Natural killer cell (primary cell): Measurements from ENCODE around the gene PSMB11. TPM values are rescaled to one million over a fixed set of nuclear protein-coding genes. Genes with fewer than 3 reads are reported as not detected.

Source experiments
- ATAC-seq, 3 donors: fragments of 150-1000 bp in 2 of 3; fragments of 200-7000 bp in 1 of 3; cut with Tn5 transposase; 1 replicate in 1 of 3; 2 replicates in 2 of 3; pipeline ENCODE4 v1.10.0; 2021; ENCODE audit warnings: mild to moderate bottlenecking in 2 of 3, moderate library complexity in 2 of 3
- DNase-seq, 2 donors: peaks; one replicate each; pipeline versions ENCODE4 v3.0.0 to v3.0.0-alpha.2; 2013 to 2021; ENCODE audit warnings: mixed read lengths in 1 of 2
- H3K27ac ChIP-seq: one replicate; pipeline ENCODE4 v1.5.1; 2013; ENCODE audit warnings: mild to moderate bottlenecking, low read length
- H3K27me3 ChIP-seq: one replicate; pipeline ENCODE4 v1.6.1; 2013; ENCODE audit warnings: low read length; ENCODE audit not compliant: control insufficient read depth, insufficient read depth
- H3K36me3 ChIP-seq: one replicate; pipeline ENCODE4 v1.6.1; 2013; ENCODE audit warnings: low read length; ENCODE audit not compliant: control insufficient read depth, insufficient read depth
- H3K4me1 ChIP-seq: one replicate; pipeline ENCODE4 v1.6.1; 2013; ENCODE audit warnings: low read length; ENCODE audit not compliant: control insufficient read depth, insufficient read depth
- H3K4me3 ChIP-seq: one replicate; pipeline ENCODE4 v1.5.1; 2013; ENCODE audit warnings: low read length
- H3K9me3 ChIP-seq: one replicate; pipeline ENCODE4 v1.6.1; 2013; ENCODE audit warnings: low read length; ENCODE audit not compliant: control insufficient read depth, insufficient read depth
- H3K27ac Mint-ChIP-seq, 2 donors: one replicate each; pipeline ENCODE4 v1.8.0; 2022; ENCODE audit warnings: mild to moderate bottlenecking in 2 of 2, mixed read lengths in 2 of 2, moderate library complexity in 1 of 2
- H3K27me3 Mint-ChIP-seq, 2 donors: one replicate each; pipeline ENCODE4 v1.8.0; 2022; ENCODE audit warnings: low read depth in 2 of 2, mixed read lengths in 2 of 2
- H3K36me3 Mint-ChIP-seq: one replicate; pipeline ENCODE4 v1.8.0; 2022; ENCODE audit warnings: mixed read lengths
- H3K4me1 Mint-ChIP-seq, 2 donors: one replicate each; pipeline ENCODE4 v1.8.0; 2022; ENCODE audit warnings: mixed read lengths in 2 of 2
- H3K4me3 Mint-ChIP-seq: one replicate; pipeline ENCODE4 v1.8.0; 2022; ENCODE audit warnings: mild to moderate bottlenecking, moderate library complexity, mixed read lengths
- H3K9me3 Mint-ChIP-seq, 2 donors: one replicate each; pipeline ENCODE4 v1.8.0; 2022; ENCODE audit warnings: mixed read lengths in 2 of 2
- CTCF ChIP-seq: fragments of 200-600 bp; IDR thresholded peaks from one replicate; pipeline ENCODE4 v1.8.0; 2022; ENCODE audit warnings: antibody characterized with exemption
- WGBS: methylation state at CpG from one replicate; pipeline ENCODE4 v1.1.7; 2013; ENCODE audit warnings: missing lambda C conversion rate; ENCODE audit not compliant: insufficient coverage; 5-methylcytosine and 5-hydroxymethylcytosine counted together
- intact Hi-C: fragments of 100-400 bp; cut with micrococcal nuclease; formaldehyde crosslinking; loops from one replicate; pipeline ENCODE4 v1.14.2; 2022
- total RNA-seq, 4 donors: library from RNA; stranded (reverse); fragments of 120-200 nt in 1 of 4; gene quantifications; one replicate each; pipeline versions ENCODE4 v1.2.3 to v1.2.4, GENCODE V29; 2013 to 2022

Gene PSMB11
- total RNA-seq, 3 donors from 2014 or later (not counting 1 experiment from before 2014, with no cell fraction given) = not detected

- Histone ChIP-seq H3K9me3 (no peaks in the 10 kb centered on the region), H3K4me3 (no peak overlapping the region), H3K27me3 (no peaks in the 10 kb centered on the region), H3K4me1 (peaks cover 18% of the 10 kb centered on the region), H3K36me3 (peaks cover 55% of the 10 kb centered on the region), H3K27ac (no peak overlapping the region)
- peaks cover 0 to 3% of the 10 kb centered on the region in 2 donors for H3K27me3 Mint-ChIP-seq
- H3K9me3 Mint-ChIP-seq = no peaks in the 10 kb centered on the region
- peaks cover 17 to 28% of the 10 kb centered on the region in 2 donors for H3K4me1 Mint-ChIP-seq
- no peak for TF ChIP-seq CTCF
- DNase-seq (no peak), ATAC-seq (no peak)
- H3K4me3 Mint-ChIP-seq = no peak overlapping the region
- 95% methylated on average over 17 of the region's 17 CpGs for WGBS
- H3K27ac Mint-ChIP-seq = no peak overlapping the region
- peaks cover 17% of the 10 kb centered on the region for H3K36me3 Mint-ChIP-seq
- intact Hi-C loops = no loop called here
Measured at GRCh38 chr14:23060536-23061260, 18.7 kb downstream of the PSMB11 start.

- Mint-ChIP-seq H3K27ac (no peak overlapping the region), H3K4me1 (peaks cover 6 to 21% of the 10 kb centered on the region in 2 donors), H3K4me3 (no peak overlapping the region), H3K27me3 (no peaks in the 10 kb centered on the region), H3K36me3 (peaks cover 17% of the 10 kb centered on the region), H3K9me3 (no peaks in the 10 kb centered on the region)
- Histone ChIP-seq H3K36me3 (peaks cover 67% of the 10 kb centered on the region), H3K27me3 (no peaks in the 10 kb centered on the region), H3K4me1 (peaks cover 9% of the 10 kb centered on the region), H3K4me3 (no peak overlapping the region), H3K27ac (no peak overlapping the region), H3K9me3 (no peaks in the 10 kb centered on the region)
- ATAC-seq (no peak), DNase-seq (no peak)
- 83% methylated on average over 2 of the region's 4 CpGs for WGBS
- intact Hi-C loops = no loop called here
- no peak for TF ChIP-seq CTCF
Measured at GRCh38 chr14:23062002-23062401, 20.0 kb downstream of the PSMB11 start.

- H3K27me3 Mint-ChIP-seq = no peaks in the 10 kb centered on the region
- no peak overlapping the region for H3K27ac ChIP-seq
- H3K4me1 ChIP-seq = peaks cover under 1% of the 10 kb centered on the region
- H3K9me3 Mint-ChIP-seq = no peaks in the 10 kb centered on the region
- H3K27ac Mint-ChIP-seq = peak overlapping the region in 1 of 2 donors; percentile 9
- intact Hi-C loops = no loop called here
- H3K36me3 ChIP-seq = peaks cover 82% of the 10 kb centered on the region
- no peak for TF ChIP-seq CTCF
- H3K4me1 Mint-ChIP-seq = peaks cover 1 to 14% of the 10 kb centered on the region in 2 donors
- no peak overlapping the region for H3K4me3 Mint-ChIP-seq
- ATAC-seq (no peak), DNase-seq (no peak)
- 91% methylated on average over 5 of the region's 5 CpGs for WGBS
- H3K4me3 ChIP-seq = no peak overlapping the region
- H3K9me3 ChIP-seq = no peaks in the 10 kb centered on the region
- H3K36me3 Mint-ChIP-seq = peaks cover 17% of the 10 kb centered on the region
- H3K27me3 ChIP-seq = no peaks in the 10 kb centered on the region
Measured at GRCh38 chr14:23063601-23064000, 21.6 kb downstream of the PSMB11 start.

- Mint-ChIP-seq H3K9me3 (no peaks in the 10 kb centered on the region), H3K4me1 (peaks cover 21 to 30% of the 10 kb centered on the region in 2 donors), H3K4me3 (no peak overlapping the region), H3K27me3 (no peaks in the 10 kb centered on the region), H3K36me3 (peaks cover 10% of the 10 kb centered on the region), H3K27ac (no peak overlapping the region)
- Histone ChIP-seq H3K36me3 (peaks cover 66% of the 10 kb centered on the region), H3K27me3 (no peaks in the 10 kb centered on the region), H3K9me3 (no peaks in the 10 kb centered on the region), H3K4me3 (no peak overlapping the region), H3K27ac (no peak overlapping the region), H3K4me1 (peaks cover 20% of the 10 kb centered on the region)
- 96% methylated on average over 3 of the region's 3 CpGs for WGBS
- no peak for DNase-seq
- intact Hi-C loops = no loop called here
- no peak for TF ChIP-seq CTCF
- no peak for ATAC-seq
Measured at GRCh38 chr14:23066368-23066767, 24.4 kb downstream of the PSMB11 start.
